PC-3 (cell line): ENCODE results near the gene HEXIM1.

ENCODE experiments used
- CTCF ChIP-seq: fragments of 300-600 bp; sonication (generic); conservative IDR thresholded peaks from 2 replicates; pipeline ENCODE4 v1.5.1; 2017; ENCODE audit warnings: antibody characterized with exemption, low read depth, mild to moderate bottlenecking, low read length
- EZH2phosphoT487 ChIP-seq: fragments of 300-600 bp; sonication (generic); IDR thresholded peaks from 2 replicates; pipeline ENCODE4 v1.6.1; 2018; ENCODE audit warnings: mild to moderate bottlenecking, antibody characterized with exemption, low read length, borderline replicate concordance

- no peak for TF ChIP-seq CTCF
- TF ChIP-seq EZH2phosphoT487: no peak
Measured at GRCh38 chr17:45135978-45136791, 12.1 kb upstream of the HEXIM1 start.
